ENCODE results near the gene HNF1A.

- TF ChIP-seq, protein P1, sequence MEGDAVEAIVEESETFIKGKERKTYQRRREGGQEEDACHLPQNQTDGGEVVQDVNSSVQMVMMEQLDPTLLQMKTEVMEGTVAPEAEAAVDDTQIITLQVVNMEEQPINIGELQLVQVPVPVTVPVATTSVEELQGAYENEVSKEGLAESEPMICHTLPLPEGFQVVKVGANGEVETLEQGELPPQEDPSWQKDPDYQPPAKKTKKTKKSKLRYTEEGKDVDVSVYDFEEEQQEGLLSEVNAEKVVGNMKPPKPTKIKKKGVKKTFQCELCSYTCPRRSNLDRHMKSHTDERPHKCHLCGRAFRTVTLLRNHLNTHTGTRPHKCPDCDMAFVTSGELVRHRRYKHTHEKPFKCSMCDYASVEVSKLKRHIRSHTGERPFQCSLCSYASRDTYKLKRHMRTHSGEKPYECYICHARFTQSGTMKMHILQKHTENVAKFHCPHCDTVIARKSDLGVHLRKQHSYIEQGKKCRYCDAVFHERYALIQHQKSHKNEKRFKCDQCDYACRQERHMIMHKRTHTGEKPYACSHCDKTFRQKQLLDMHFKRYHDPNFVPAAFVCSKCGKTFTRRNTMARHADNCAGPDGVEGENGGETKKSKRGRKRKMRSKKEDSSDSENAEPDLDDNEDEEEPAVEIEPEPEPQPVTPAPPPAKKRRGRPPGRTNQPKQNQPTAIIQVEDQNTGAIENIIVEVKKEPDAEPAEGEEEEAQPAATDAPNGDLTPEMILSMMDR (IDR thresholded peaks at IDR 0.05) = no peak
- no peak for TF ChIP-seq POLR2A (IDR thresholded peaks at IDR 0.05)
Observed at GRCh38 chr12:120962532-120963020, 15.8 kb upstream of the HNF1A start.
